A549 (cell line): ENCODE measurements around the gene SGCA. TPM values are rescaled to one million over a fixed set of nuclear protein-coding genes. Genes with fewer than 3 reads are reported as not detected.

Source experiments
- ATAC-seq, 2 experiments: fragments of 200-7000 bp in 1 of 2; fragments of >200 bp in 1 of 2; cut with Nextera tagmentation in 1 of 2; cut with Tn5 transposase in 1 of 2; 3 replicates each; pipeline versions ENCODE4 v1.8.0 to v1.9.1; 2018 to 2020; ENCODE audit warnings: mild to moderate bottlenecking in 1 of 2, moderate library complexity in 1 of 2
- CTCF ChIA-PET: fragments of 300-600 bp; sonication (Branson Sonifier 250); formaldehyde crosslinking; extraction: SDS; loops from one replicate; lab custom pipeline; 2021; ENCODE audit warnings: antibody characterized with exemption, inconsistent platforms; lab: Yijun Ruan, JAX
- POLR2A ChIA-PET: fragments of 350-600 bp; formaldehyde crosslinking; extraction: SDS; loops from one replicate; lab custom pipeline; 2021; ENCODE audit warnings: antibody characterized with exemption, inconsistent platforms; lab: Yijun Ruan, JAX
- DNase-seq, 2 experiments: peaks; one replicate each; pipeline versions ENCODE4 v3.0.0 to v3.0.0-alpha.2; 2011 to 2016; ENCODE audit warnings: low read depth in 1 of 2, low spot score in 1 of 2
- FAIRE-seq: peaks from 2 replicates; lab custom pipeline; 2011; peaks lifted over from hg19 to GRCh38; lab: Jason Lieb, UNC
- H3K27ac ChIP-seq, 2 experiments: fragments of >200 bp; sonication (Bioruptor Twin); formaldehyde crosslinking; 3 replicates each; pipeline ENCODE4 v1.5.1; 2016 to 2017
- H3K4me1 ChIP-seq: fragments of >200 bp; sonication (Bioruptor Twin); formaldehyde crosslinking; 3 replicates; pipeline ENCODE4 v1.6.1; 2016
- H3K4me2 ChIP-seq: fragments of >200 bp; sonication (Bioruptor Twin); formaldehyde crosslinking; 3 replicates; pipeline ENCODE4 v1.6.1; 2016
- H3K4me3 ChIP-seq: fragments of >200 bp; sonication (Bioruptor Twin); formaldehyde crosslinking; 3 replicates; pipeline ENCODE4 v1.5.1; 2016
- H3K9me3 ChIP-seq: fragments of >200 bp; sonication (Bioruptor Twin); formaldehyde crosslinking; 3 replicates; pipeline ENCODE4 v1.6.1; 2016
- CBX2 ChIP-seq: fragments of 200-600 bp; sonication (generic); IDR thresholded peaks from 2 replicates; pipeline ENCODE4 v1.6.1; 2016; ENCODE audit warnings: low read depth, mild to moderate bottlenecking, borderline replicate concordance
- CHD2 ChIP-seq: fragments of 150-350 bp; IDR thresholded peaks from 2 replicates; pipeline ENCODE4 v1.6.1; 2014; ENCODE audit warnings: low read length; ENCODE audit not compliant: partially characterized antibody
- CHD4 ChIP-seq: fragments of 200-600 bp; sonication (generic); IDR thresholded peaks from 2 replicates; pipeline ENCODE4 v1.6.1; 2016; ENCODE audit warnings: antibody characterized with exemption, mild to moderate bottlenecking, borderline replicate concordance
- EHMT2 ChIP-seq: fragments of 200-600 bp; sonication (generic); IDR thresholded peaks from 2 replicates; pipeline ENCODE4 v1.6.1; 2016; ENCODE audit warnings: antibody characterized with exemption, low read depth, mild to moderate bottlenecking, moderate library complexity
- FOSB ChIP-seq: fragments of 250-450 bp; sonication (Bioruptor Pico); IDR thresholded peaks from 2 replicates; pipeline ENCODE4 v1.5.0; 2020; ENCODE audit warnings: mild to moderate bottlenecking, moderate library complexity
- FOXS1 ChIP-seq: fragments of 250-450 bp; sonication (Bioruptor Pico); IDR thresholded peaks from 2 replicates; pipeline ENCODE4 v1.5.0; 2020; ENCODE audit warnings: mild to moderate bottlenecking, moderate library complexity
- GATA3 ChIP-seq: IDR thresholded peaks from 2 replicates; pipeline ENCODE4 v1.6.1; 2012; ENCODE audit warnings: borderline replicate concordance
- HDAC2 ChIP-seq: fragments of 200-600 bp; sonication (generic); IDR thresholded peaks from 2 replicates; pipeline ENCODE4 v1.6.1; 2016
- HEYL ChIP-seq: fragments of 250-450 bp; sonication (Bioruptor Pico); IDR thresholded peaks from 2 replicates; pipeline ENCODE4 v1.8.0; 2021; ENCODE audit warnings: mild to moderate bottlenecking, moderate library complexity
- HOXA7 ChIP-seq: fragments of 250-450 bp; sonication (Bioruptor Pico); IDR thresholded peaks from 2 replicates; pipeline ENCODE4 v1.5.0; 2020; ENCODE audit warnings: mild to moderate bottlenecking, moderate library complexity
- HOXB13 ChIP-seq: fragments of 250-450 bp; sonication (Bioruptor Pico); IDR thresholded peaks from 2 replicates; pipeline ENCODE4 v1.5.0; 2020; ENCODE audit warnings: low read depth, mild to moderate bottlenecking, moderate library complexity
- JUN ChIP-seq, 2 experiments: fragments of >200 bp; sonication (Bioruptor Twin); formaldehyde crosslinking; IDR thresholded peaks; 2 replicates in 1 of 2; 3 replicates in 1 of 2; pipeline ENCODE4 v1.6.1; 2016 to 2017
- JUNB ChIP-seq: fragments of >200 bp; sonication (Bioruptor Twin); formaldehyde crosslinking; IDR thresholded peaks from 2 replicates; pipeline ENCODE4 v1.6.1; 2016
- MAFK ChIP-seq: fragments of 450-650 bp; IDR thresholded peaks from 2 replicates; pipeline ENCODE4 v1.6.1; 2014; ENCODE audit not compliant: partially characterized antibody
- MAZ ChIP-seq: fragments of 150-350 bp; IDR thresholded peaks from 2 replicates; pipeline ENCODE4 v1.6.1; 2014; ENCODE audit warnings: antibody characterized with exemption, low read depth, low read length, borderline replicate concordance
- PHF8 ChIP-seq: fragments of 200-600 bp; sonication (generic); IDR thresholded peaks from 2 replicates; pipeline ENCODE4 v1.6.1; 2016; ENCODE audit warnings: low read depth, mild to moderate bottlenecking, antibody characterized with exemption, moderate library complexity, borderline replicate concordance
- POLR2A ChIP-seq: IDR thresholded peaks from 2 replicates; pipeline ENCODE4 v1.6.1; 2012; ENCODE audit warnings: mild to moderate bottlenecking, low read length
- RAD21 ChIP-seq, 2 experiments: fragments of >200 bp in 1 of 2; sonication (Bioruptor Twin) in 1 of 2; formaldehyde crosslinking in 1 of 2; IDR thresholded peaks in 1 of 2; conservative IDR thresholded peaks in 1 of 2; 2 replicates in 1 of 2; 3 replicates in 1 of 2; pipeline ENCODE4 v1.6.1; 2012 to 2018; ENCODE audit warnings: inconsistent platforms in 1 of 2
- RARB ChIP-seq: fragments of 250-450 bp; sonication (Bioruptor Pico); IDR thresholded peaks from 2 replicates; pipeline ENCODE4 v1.8.0; 2021; ENCODE audit warnings: mild to moderate bottlenecking, moderate library complexity
- RFX5 ChIP-seq: fragments of 450-650 bp; IDR thresholded peaks from 2 replicates; pipeline ENCODE4 v1.7.1; 2014; ENCODE audit warnings: antibody characterized with exemption, mild to moderate bottlenecking, moderate library complexity
- SMC3 ChIP-seq: fragments of >200 bp; sonication (Bioruptor Twin); formaldehyde crosslinking; IDR thresholded peaks from 3 replicates; pipeline ENCODE4 v1.6.1; 2018; ENCODE audit warnings: inconsistent platforms
- SREBF2 ChIP-seq: fragments of 450-650 bp; IDR thresholded peaks from 2 replicates; pipeline ENCODE4 v1.6.1; 2014; ENCODE audit warnings: mild to moderate bottlenecking, moderate library complexity
- TFCP2L1 ChIP-seq: fragments of 250-450 bp; sonication (Bioruptor Pico); IDR thresholded peaks from 2 replicates; pipeline ENCODE4 v1.5.0; 2021; ENCODE audit warnings: mild to moderate bottlenecking
- TP53 ChIP-seq: fragments of 250-450 bp; sonication (Bioruptor Pico); IDR thresholded peaks from 2 replicates; pipeline ENCODE4 v1.5.0; 2021; ENCODE audit warnings: mild to moderate bottlenecking, moderate library complexity
- ZFP36 ChIP-seq: fragments of 450-650 bp; IDR thresholded peaks from 2 replicates; pipeline ENCODE4 v1.6.1; 2014; ENCODE audit warnings: borderline replicate concordance; ENCODE audit not compliant: partially characterized antibody
- WGBS: methylation state at CpG from one replicate; pipeline ENCODE4 v1.1.6; 2017; ENCODE audit errors: missing lambda C conversion rate; 5-methylcytosine and 5-hydroxymethylcytosine counted together
- polyA plus RNA-seq, 4 experiments: library from polyadenylated mRNA; depleted of rRNA in 3 of 4; stranded (reverse); fragments of >200 nt; fragmentation: RNase III in 1 of 4; extraction: RNeasy Plus Mini Kit Qiagen cat#74134 plus additional on column Dnase treatment in 1 of 4; gene quantifications; 2 replicates in 3 of 4; 3 replicates in 1 of 4; pipeline ENCODE4 v1.2.3, GENCODE V29; 2011 to 2017
- TF ChIP-seq, protein P1 (sequence below): fragments of 150-350 bp; IDR thresholded peaks from 2 replicates; pipeline ENCODE4 v1.6.1; 2014; ENCODE audit warnings: low read depth, mild to moderate bottlenecking, low read length
- TF ChIP-seq, protein P2 (sequence below): fragments of 450-650 bp; IDR thresholded peaks from 2 replicates; pipeline ENCODE4 v1.6.1; 2014; ENCODE audit warnings: antibody characterized with exemption
- TF ChIP-seq, protein P3 (sequence below): fragments of 250-450 bp; sonication (Bioruptor Pico); IDR thresholded peaks from 2 replicates; pipeline ENCODE4 v1.5.0; 2021; ENCODE audit warnings: mild to moderate bottlenecking, moderate library complexity, borderline replicate concordance
- TF ChIP-seq, protein P4 (sequence below): fragments of >200 bp; sonication (Bioruptor Twin); formaldehyde crosslinking; IDR thresholded peaks from 3 replicates; pipeline ENCODE4 v1.6.1; 2016
- TF ChIP-seq, protein P5 (sequence below): fragments of >200 bp; sonication (Bioruptor Twin); formaldehyde crosslinking; IDR thresholded peaks from 3 replicates; pipeline ENCODE4 v1.5.1; 2016
- TF ChIP-seq, protein P6 (sequence below): fragments of >200 bp; sonication (Bioruptor Twin); formaldehyde crosslinking; IDR thresholded peaks from 2 replicates; pipeline ENCODE4 v1.6.1; 2016

SGCA gene
- polyA plus RNA-seq, 2 of the 4 experiments (the other 2 are of a cell fraction): 0.44 to 3.4 TPM

DNA sequence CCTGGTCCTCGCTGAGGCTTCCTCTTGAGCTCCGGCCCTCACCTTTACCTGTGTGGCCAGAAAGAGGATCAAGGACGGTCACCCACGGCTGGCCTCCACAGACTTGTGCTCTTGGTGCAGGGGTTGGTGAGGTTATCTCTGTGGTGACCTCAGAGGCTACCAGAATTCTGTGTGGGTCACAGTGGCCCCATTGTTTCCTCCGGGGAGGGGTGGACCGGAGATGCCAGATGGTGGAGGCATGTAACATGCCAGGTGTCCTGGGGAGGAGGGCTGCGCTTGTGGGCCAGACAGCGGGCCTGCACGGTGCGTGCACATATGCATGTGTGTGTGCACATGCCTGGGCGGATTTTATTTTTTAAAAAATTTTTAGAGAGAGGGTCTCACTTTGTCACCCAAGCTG, 6.3 kb downstream of the SGCA start:
- no peak for FAIRE-seq
- no peak overlapping the region for H3K4me2 ChIP-seq

DNA sequence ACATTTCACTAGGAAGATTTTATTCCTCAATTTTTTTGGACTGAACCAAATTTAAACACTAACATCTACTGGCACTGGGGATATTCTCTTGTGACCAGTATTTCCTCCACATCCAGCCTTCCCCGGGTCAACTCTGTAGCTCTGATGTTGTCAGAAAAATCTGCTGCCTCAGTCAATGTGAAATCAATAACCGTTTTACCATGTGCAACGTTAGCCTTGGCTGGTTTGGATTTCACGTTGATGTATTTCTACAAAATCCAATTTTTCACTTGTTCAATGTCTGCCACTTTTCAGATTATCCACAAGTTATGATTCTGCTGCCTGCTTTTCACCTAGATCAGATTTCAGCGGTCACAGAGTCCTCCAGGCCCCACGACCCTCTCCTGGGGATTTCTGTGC, 7.1 kb downstream of the SGCA start:
- DNase-seq (no peak), FAIRE-seq (no peak), ATAC-seq (no peak)
- Histone ChIP-seq H3K4me2 (no peak overlapping the region), H3K9me3 (no peaks in the 10 kb centered on the region), H3K27ac (peak overlapping the region; percentile 12 to 95; a peak in 3 of 6 replicates), H3K4me1 (peaks cover 58% of the 10 kb centered on the region), H3K4me3 (no peak overlapping the region)
- TF ChIP-seq MAZ (no peak), JUNB (no peak), RFX5 (no peak), HOXA7 (CRISPR knock-in tag) (no peak), MAFK (no peak), SREBF2 (no peak), CBX2 (no peak), CHD4 (no peak), RARB (CRISPR knock-in tag) (no peak), TP53 (CRISPR knock-in tag) (no peak), HDAC2 (no peak), FOSB (CRISPR knock-in tag) (no peak), HOXB13 (CRISPR knock-in tag) (no peak)
- TF ChIP-seq, protein P1, sequence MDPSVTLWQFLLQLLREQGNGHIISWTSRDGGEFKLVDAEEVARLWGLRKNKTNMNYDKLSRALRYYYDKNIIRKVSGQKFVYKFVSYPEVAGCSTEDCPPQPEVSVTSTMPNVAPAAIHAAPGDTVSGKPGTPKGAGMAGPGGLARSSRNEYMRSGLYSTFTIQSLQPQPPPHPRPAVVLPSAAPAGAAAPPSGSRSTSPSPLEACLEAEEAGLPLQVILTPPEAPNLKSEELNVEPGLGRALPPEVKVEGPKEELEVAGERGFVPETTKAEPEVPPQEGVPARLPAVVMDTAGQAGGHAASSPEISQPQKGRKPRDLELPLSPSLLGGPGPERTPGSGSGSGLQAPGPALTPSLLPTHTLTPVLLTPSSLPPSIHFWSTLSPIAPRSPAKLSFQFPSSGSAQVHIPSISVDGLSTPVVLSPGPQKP: no peak
- TF ChIP-seq, protein P2, sequence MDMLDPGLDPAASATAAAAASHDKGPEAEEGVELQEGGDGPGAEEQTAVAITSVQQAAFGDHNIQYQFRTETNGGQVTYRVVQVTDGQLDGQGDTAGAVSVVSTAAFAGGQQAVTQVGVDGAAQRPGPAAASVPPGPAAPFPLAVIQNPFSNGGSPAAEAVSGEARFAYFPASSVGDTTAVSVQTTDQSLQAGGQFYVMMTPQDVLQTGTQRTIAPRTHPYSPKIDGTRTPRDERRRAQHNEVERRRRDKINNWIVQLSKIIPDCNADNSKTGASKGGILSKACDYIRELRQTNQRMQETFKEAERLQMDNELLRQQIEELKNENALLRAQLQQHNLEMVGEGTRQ: no peak
- TF ChIP-seq, protein P3, sequence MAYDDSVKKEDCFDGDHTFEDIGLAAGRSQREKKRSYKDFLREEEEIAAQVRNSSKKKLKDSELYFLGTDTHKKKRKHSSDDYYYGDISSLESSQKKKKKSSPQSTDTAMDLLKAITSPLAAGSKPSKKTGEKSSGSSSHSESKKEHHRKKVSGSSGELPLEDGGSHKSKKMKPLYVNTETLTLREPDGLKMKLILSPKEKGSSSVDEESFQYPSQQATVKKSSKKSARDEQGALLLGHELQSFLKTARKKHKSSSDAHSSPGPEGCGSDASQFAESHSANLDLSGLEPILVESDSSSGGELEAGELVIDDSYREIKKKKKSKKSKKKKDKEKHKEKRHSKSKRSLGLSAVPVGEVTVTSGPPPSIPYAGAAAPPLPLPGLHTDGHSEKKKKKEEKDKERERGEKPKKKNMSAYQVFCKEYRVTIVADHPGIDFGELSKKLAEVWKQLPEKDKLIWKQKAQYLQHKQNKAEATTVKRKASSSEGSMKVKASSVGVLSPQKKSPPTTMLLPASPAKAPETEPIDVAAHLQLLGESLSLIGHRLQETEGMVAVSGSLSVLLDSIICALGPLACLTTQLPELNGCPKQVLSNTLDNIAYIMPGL (CRISPR knock-in tag): no peak
- ChIA-PET CTCF (interaction anchor here (1.1 to 17.0 kb wide), 10 partner anchors 7 to 122 kb away, joined by 3 to 817 read pairs (median 8); partner anchors contain the start of genes COL1A1, PPP1R9B and SGCA), POLR2A (no interaction called here)
- 76% methylated on average over 6 of the region's 6 CpGs for WGBS

More for the DNA sequence above, 6.3 kb downstream of the SGCA start:
- Histone ChIP-seq H3K9me3 (no peaks in the 10 kb centered on the region), H3K4me3 (no peak overlapping the region), H3K4me1 (peaks cover 50% of the 10 kb centered on the region), H3K27ac (peak overlapping the region in 1 of 2 experiments; percentile 4; a peak in 2 of 6 replicates)
- 94% methylated on average over 11 of the region's 11 CpGs for WGBS
- POLR2A ChIA-PET: no interaction called here
- CTCF ChIA-PET: interaction anchor here (1.4 to 17.0 kb wide), 8 partner anchors 8 to 123 kb away, joined by 6 to 817 read pairs (median 46); partner anchors contain the start of genes COL1A1, PPP1R9B and TMEM92
- TF ChIP-seq, protein P4, sequence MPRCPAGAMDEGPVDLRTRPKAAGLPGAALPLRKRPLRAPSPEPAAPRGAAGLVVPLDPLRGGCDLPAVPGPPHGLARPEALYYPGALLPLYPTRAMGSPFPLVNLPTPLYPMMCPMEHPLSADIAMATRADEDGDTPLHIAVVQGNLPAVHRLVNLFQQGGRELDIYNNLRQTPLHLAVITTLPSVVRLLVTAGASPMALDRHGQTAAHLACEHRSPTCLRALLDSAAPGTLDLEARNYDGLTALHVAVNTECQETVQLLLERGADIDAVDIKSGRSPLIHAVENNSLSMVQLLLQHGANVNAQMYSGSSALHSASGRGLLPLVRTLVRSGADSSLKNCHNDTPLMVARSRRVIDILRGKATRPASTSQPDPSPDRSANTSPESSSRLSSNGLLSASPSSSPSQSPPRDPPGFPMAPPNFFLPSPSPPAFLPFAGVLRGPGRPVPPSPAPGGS: no peak
- TF ChIP-seq, protein P1: no peak
- TF ChIP-seq, protein P5, sequence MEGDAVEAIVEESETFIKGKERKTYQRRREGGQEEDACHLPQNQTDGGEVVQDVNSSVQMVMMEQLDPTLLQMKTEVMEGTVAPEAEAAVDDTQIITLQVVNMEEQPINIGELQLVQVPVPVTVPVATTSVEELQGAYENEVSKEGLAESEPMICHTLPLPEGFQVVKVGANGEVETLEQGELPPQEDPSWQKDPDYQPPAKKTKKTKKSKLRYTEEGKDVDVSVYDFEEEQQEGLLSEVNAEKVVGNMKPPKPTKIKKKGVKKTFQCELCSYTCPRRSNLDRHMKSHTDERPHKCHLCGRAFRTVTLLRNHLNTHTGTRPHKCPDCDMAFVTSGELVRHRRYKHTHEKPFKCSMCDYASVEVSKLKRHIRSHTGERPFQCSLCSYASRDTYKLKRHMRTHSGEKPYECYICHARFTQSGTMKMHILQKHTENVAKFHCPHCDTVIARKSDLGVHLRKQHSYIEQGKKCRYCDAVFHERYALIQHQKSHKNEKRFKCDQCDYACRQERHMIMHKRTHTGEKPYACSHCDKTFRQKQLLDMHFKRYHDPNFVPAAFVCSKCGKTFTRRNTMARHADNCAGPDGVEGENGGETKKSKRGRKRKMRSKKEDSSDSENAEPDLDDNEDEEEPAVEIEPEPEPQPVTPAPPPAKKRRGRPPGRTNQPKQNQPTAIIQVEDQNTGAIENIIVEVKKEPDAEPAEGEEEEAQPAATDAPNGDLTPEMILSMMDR: no peak
- TF ChIP-seq ZFP36 (no peak), EHMT2 (no peak), GATA3 (no peak), FOXS1 (CRISPR knock-in tag) (no peak), MAZ (no peak), HEYL (CRISPR knock-in tag) (no peak), PHF8 (no peak), SREBF2 (no peak), JUN (IDR thresholded peaks at IDR 0.05) (no peak), SMC3 (no peak), MAFK (no peak), TFCP2L1 (no peak), RAD21 (conservative IDR thresholded peaks at IDR 0.05 in 1 of 2, IDR thresholded peaks at IDR 0.05 in 1 of 2) (no peak), POLR2A (no peak), CHD2 (no peak), RARB (CRISPR knock-in tag) (no peak)
- TF ChIP-seq, protein P6, sequence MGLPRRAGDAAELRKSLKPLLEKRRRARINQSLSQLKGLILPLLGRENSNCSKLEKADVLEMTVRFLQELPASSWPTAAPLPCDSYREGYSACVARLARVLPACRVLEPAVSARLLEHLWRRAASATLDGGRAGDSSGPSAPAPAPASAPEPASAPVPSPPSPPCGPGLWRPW: no peak
- ATAC-seq: no peak
- DNase-seq: no peak
